Gastroesophageal sphincter (tissue), 3 donors: ENCODE results near the gene MAP4K4.

Source experiments
- POLR2AphosphoS5 ChIP-seq: sonication (generic); formaldehyde crosslinking; IDR thresholded peaks from one replicate; pipeline ENCODE4 v1.6.1; 2017; ENCODE audit warnings: antibody characterized with exemption
- TF ChIP-seq, protein P1 (sequence below), 4 experiments: fragments of 200-600 bp in 2 of 4; fragments of 450-650 bp in 2 of 4; sonication (generic) in 1 of 4; IDR thresholded peaks; one replicate each; pipeline ENCODE4 v1.5.1; 2017 to 2019; ENCODE audit warnings: antibody characterized with exemption in 4 of 4, mild to moderate bottlenecking in 2 of 4, moderate library complexity in 2 of 4

DNA sequence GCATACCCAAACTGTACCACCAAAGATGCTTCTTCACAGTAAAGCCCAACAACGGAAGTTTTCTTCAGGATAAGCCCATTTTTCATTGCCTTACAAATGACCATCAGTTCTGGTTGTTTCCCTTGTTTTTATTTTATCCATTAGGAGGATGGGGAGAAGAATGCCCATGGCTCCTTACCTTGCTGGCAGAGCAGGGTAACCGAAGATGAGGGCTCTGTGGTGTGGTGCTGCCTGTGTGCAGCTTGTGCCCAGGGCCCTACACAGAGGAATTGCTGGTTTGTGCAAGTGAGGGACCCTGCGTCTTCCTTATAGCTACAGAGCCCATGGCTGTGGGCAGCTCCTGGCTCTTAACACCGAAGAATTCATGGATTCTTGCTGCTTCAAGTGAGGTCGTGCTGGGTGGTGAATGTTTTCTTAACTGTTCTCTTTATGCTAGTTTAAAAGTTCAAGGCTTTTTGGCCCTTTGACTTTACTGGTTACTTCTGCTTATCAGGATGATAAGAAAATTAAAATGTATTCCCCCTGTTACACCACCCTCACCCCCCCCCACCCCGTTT is 110.6 kb downstream of the MAP4K4 start:
- TF ChIP-seq, protein P1, sequence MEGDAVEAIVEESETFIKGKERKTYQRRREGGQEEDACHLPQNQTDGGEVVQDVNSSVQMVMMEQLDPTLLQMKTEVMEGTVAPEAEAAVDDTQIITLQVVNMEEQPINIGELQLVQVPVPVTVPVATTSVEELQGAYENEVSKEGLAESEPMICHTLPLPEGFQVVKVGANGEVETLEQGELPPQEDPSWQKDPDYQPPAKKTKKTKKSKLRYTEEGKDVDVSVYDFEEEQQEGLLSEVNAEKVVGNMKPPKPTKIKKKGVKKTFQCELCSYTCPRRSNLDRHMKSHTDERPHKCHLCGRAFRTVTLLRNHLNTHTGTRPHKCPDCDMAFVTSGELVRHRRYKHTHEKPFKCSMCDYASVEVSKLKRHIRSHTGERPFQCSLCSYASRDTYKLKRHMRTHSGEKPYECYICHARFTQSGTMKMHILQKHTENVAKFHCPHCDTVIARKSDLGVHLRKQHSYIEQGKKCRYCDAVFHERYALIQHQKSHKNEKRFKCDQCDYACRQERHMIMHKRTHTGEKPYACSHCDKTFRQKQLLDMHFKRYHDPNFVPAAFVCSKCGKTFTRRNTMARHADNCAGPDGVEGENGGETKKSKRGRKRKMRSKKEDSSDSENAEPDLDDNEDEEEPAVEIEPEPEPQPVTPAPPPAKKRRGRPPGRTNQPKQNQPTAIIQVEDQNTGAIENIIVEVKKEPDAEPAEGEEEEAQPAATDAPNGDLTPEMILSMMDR (IDR thresholded peaks at IDR 0.05), result no peak
- no peak for TF ChIP-seq POLR2AphosphoS5
